H1 (cell line): ENCODE measurements around the gene CKAP2L. TPM values are rescaled to one million over a fixed set of nuclear protein-coding genes. Genes with fewer than 3 reads are reported as not detected.

Source experiments
- CTCF ChIA-PET: fragments of 300-600 bp; sonication (Branson Sonifier 250); formaldehyde crosslinking; loops from one replicate; lab custom pipeline; 2021; ENCODE audit not compliant: partially characterized antibody; lab: Charles Lee
- POLR2A ChIA-PET: fragments of 300-600 bp; sonication (Branson Sonifier 250); formaldehyde crosslinking; loops from one replicate; lab custom pipeline; 2021; ENCODE audit warnings: inconsistent platforms; ENCODE audit not compliant: partially characterized antibody; lab: Charles Lee
- DNase-seq, 2 experiments: peaks; one replicate each; pipeline versions ENCODE4 v3.0.0 to v3.0.0-alpha.2; 2010 to 2022; ENCODE audit warnings: low spot score in 2 of 2, low read depth in 1 of 2, mixed read lengths in 1 of 2
- FAIRE-seq: peaks from 2 replicates; lab custom pipeline; 2011; peaks lifted over from hg19 to GRCh38; lab: Jason Lieb, UNC
- H2AFZ ChIP-seq: 2 replicates; pipeline ENCODE4 v1.8.1; 2012; ENCODE audit warnings: low read length, inconsistent platforms
- H2AK5ac ChIP-seq: 2 replicates; pipeline ENCODE4 v1.6.1; 2013; ENCODE audit warnings: low read depth, low read length
- H2BK120ac ChIP-seq: replicated peaks from 2 replicates; pipeline ENCODE3; 2013; ENCODE audit warnings: low read depth, low read length, inconsistent platforms
- H2BK12ac ChIP-seq: 2 replicates; pipeline ENCODE4 v1.6.1; 2013; ENCODE audit warnings: low read depth, low read length
- H2BK15ac ChIP-seq: 2 replicates; pipeline ENCODE4 v1.6.1; 2013; ENCODE audit warnings: low read length
- H2BK20ac ChIP-seq: 2 replicates; pipeline ENCODE4 v1.6.1; 2013; ENCODE audit warnings: low read length
- H2BK5ac ChIP-seq: 2 replicates; pipeline ENCODE4 v1.6.1; 2013; ENCODE audit warnings: low read depth, low read length
- H3K14ac ChIP-seq: 2 replicates; pipeline ENCODE4 v1.6.1; 2013; ENCODE audit warnings: inconsistent platforms; ENCODE audit not compliant: insufficient read length
- H3K18ac ChIP-seq: 2 replicates; pipeline ENCODE4 v1.6.1; 2013; ENCODE audit warnings: low read length; ENCODE audit errors: extremely low read depth
- H3K23ac ChIP-seq: 2 replicates; pipeline ENCODE4 v1.6.1; 2013; ENCODE audit warnings: inconsistent platforms; ENCODE audit not compliant: insufficient read length
- H3K23me2 ChIP-seq: 2 replicates; pipeline ENCODE4 v1.6.1; 2013; ENCODE audit warnings: low read depth, low read length
- H3K27ac ChIP-seq: 2 replicates; pipeline ENCODE4 v1.6.1; 2011; ENCODE audit warnings: low read depth, low read length, inconsistent platforms
- H3K27me3 ChIP-seq, 4 experiments: replicated peaks in 1 of 4; 1 replicate in 1 of 4; 2 replicates in 3 of 4; pipeline versions ENCODE4 v1.6.1 to v1.8.1; 2011 to 2013; ENCODE audit warnings: low read length in 3 of 4, mild to moderate bottlenecking in 3 of 4, inconsistent platforms in 2 of 4, mixed read lengths in 2 of 4, moderate library complexity in 1 of 4; ENCODE audit not compliant: control insufficient read depth in 3 of 4, insufficient read depth in 3 of 4; ENCODE audit errors: extremely low read depth in 1 of 4
- H3K36me3 ChIP-seq, 4 experiments: 2 replicates each; pipeline versions ENCODE4 v1.6.1 to v1.8.1; 2011 to 2013; ENCODE audit warnings: mild to moderate bottlenecking in 4 of 4, low read length in 3 of 4, moderate library complexity in 2 of 4, control low read depth in 1 of 4, inconsistent platforms in 1 of 4; ENCODE audit not compliant: insufficient read depth in 4 of 4, control insufficient read depth in 2 of 4
- H3K4ac ChIP-seq: replicated peaks from 2 replicates; pipeline ENCODE3; 2013; ENCODE audit warnings: low read length, low read depth, mixed read lengths, inconsistent platforms; ENCODE audit not compliant: insufficient read length
- H3K4me1 ChIP-seq, 4 experiments: replicated peaks in 1 of 4; 1 replicate in 1 of 4; 2 replicates in 3 of 4; pipeline versions ENCODE4 v1.6.1 to v1.8.1; 2011 to 2013; ENCODE audit warnings: low read length in 3 of 4, inconsistent platforms in 2 of 4, mixed read lengths in 1 of 4; ENCODE audit not compliant: insufficient read depth in 4 of 4, control insufficient read depth in 3 of 4
- H3K4me2 ChIP-seq, 2 experiments: 2 replicates each; pipeline versions ENCODE4 v1.6.1 to v1.8.1; 2011 to 2013; ENCODE audit warnings: low read depth in 2 of 2, low read length in 2 of 2, control low read depth in 1 of 2, inconsistent platforms in 1 of 2, mild to moderate bottlenecking in 1 of 2; ENCODE audit not compliant: insufficient read depth in 1 of 2
- H3K4me3 ChIP-seq, 4 experiments: fragments of 200-600, 300-600 bp in 1 of 4; sonication (generic), shearing (Covaris generic), sonication (Bioruptor Twin) in 1 of 4; 2 replicates each; pipeline versions ENCODE4 v1.5.1 to v1.8.1; 2011 to 2016; ENCODE audit warnings: low read length in 4 of 4, low read depth in 3 of 4, control low read depth in 2 of 4, inconsistent platforms in 2 of 4, mild to moderate bottlenecking in 2 of 4, mixed read lengths in 1 of 4, moderate library complexity in 1 of 4; ENCODE audit not compliant: insufficient read depth in 2 of 4; ENCODE audit errors: extremely low read depth in 1 of 4
- H3K56ac ChIP-seq: replicated peaks from 2 replicates; pipeline ENCODE3; 2013; ENCODE audit warnings: low read depth, mild to moderate bottlenecking, mixed read lengths, low read length, inconsistent platforms; ENCODE audit not compliant: insufficient read length
- H3K79me1 ChIP-seq: 2 replicates; pipeline ENCODE4 v1.6.1; 2013; ENCODE audit warnings: low read depth, low read length, control low read depth
- H3K79me2 ChIP-seq, 2 experiments: 2 replicates each; pipeline versions ENCODE4 v1.6.1 to v1.8.1; 2012 to 2013; ENCODE audit warnings: low read length in 2 of 2, mild to moderate bottlenecking in 2 of 2, inconsistent platforms in 1 of 2; ENCODE audit not compliant: insufficient read depth in 2 of 2, control insufficient read depth in 1 of 2
- H3K9ac ChIP-seq, 4 experiments: replicated peaks in 1 of 4; 1 replicate in 1 of 4; 2 replicates in 3 of 4; pipeline versions ENCODE4 v1.6.1 to v1.8.1; 2011 to 2013; ENCODE audit warnings: low read depth in 3 of 4, low read length in 3 of 4, control low read depth in 2 of 4, mild to moderate bottlenecking in 2 of 4, moderate library complexity in 2 of 4, inconsistent platforms in 1 of 4; ENCODE audit errors: extremely low read depth in 1 of 4
- H3K9me3 ChIP-seq, 2 experiments: 2 replicates each; pipeline versions ENCODE4 v1.6.1 to v1.8.1; 2012 to 2013; ENCODE audit warnings: mild to moderate bottlenecking in 2 of 2, moderate library complexity in 2 of 2, control low read depth in 1 of 2, inconsistent platforms in 1 of 2, low read depth in 1 of 2, low read length in 1 of 2, mixed read lengths in 1 of 2; ENCODE audit not compliant: insufficient read depth in 2 of 2
- H4K20me1 ChIP-seq, 2 experiments: replicated peaks in 1 of 2; 2 replicates each; pipeline versions ENCODE3 to v1.8.1; 2011 to 2013; ENCODE audit warnings: inconsistent platforms in 2 of 2, low read length in 2 of 2, mild to moderate bottlenecking in 1 of 2; ENCODE audit not compliant: insufficient read depth in 2 of 2, control insufficient read depth in 1 of 2
- H4K5ac ChIP-seq: 2 replicates; pipeline ENCODE4 v1.6.1; 2013; ENCODE audit warnings: low read length, low read depth, mixed read lengths, inconsistent platforms; ENCODE audit not compliant: insufficient read length
- H4K8ac ChIP-seq: 2 replicates; pipeline ENCODE4 v1.8.0; 2013; ENCODE audit warnings: mild to moderate bottlenecking, moderate library complexity, low read length, inconsistent platforms; ENCODE audit not compliant: insufficient read depth; ENCODE audit errors: extremely low read depth
- H4K91ac ChIP-seq: replicated peaks from 2 replicates; pipeline ENCODE3; 2013; ENCODE audit warnings: low read length, mixed read lengths, inconsistent platforms; ENCODE audit not compliant: insufficient read length
- BACH1 ChIP-seq: IDR thresholded peaks from 2 replicates; pipeline ENCODE4 v1.6.1; 2012; ENCODE audit warnings: low read length, improper control_type of control experiment
- CBX5 ChIP-seq: fragments of 300-800, 300-1000 bp; sonication (generic); IDR thresholded peaks from 2 replicates; pipeline ENCODE4 v1.7.1; 2016; ENCODE audit warnings: antibody characterized with exemption, low read length, low read depth
- CEBPB ChIP-seq: IDR thresholded peaks from 2 replicates; pipeline ENCODE4 v1.6.1; 2012; ENCODE audit warnings: low read depth, low read length
- EGR1 ChIP-seq: IDR thresholded peaks from 2 replicates; pipeline ENCODE4 v1.6.1; 2011; ENCODE audit warnings: low read depth, low read length, borderline replicate concordance
- GTF2F1 ChIP-seq: IDR thresholded peaks from 2 replicates; pipeline ENCODE4 v1.6.1; 2012; ENCODE audit warnings: low read depth, low read length, improper control_type of control experiment, borderline replicate concordance
- HDAC2 ChIP-seq, 2 experiments: fragments of 300-600 bp in 1 of 2; sonication (generic) in 1 of 2; IDR thresholded peaks; 2 replicates each; pipeline ENCODE4 v1.6.1; 2011 to 2012; ENCODE audit warnings: low read depth in 2 of 2, low read length in 2 of 2, mild to moderate bottlenecking in 2 of 2, moderate library complexity in 2 of 2, borderline replicate concordance in 1 of 2, inconsistent platforms in 1 of 2
- POLR2AphosphoS5 ChIP-seq: IDR thresholded peaks from 2 replicates; pipeline ENCODE4 v1.6.1; 2011; ENCODE audit warnings: low read depth, low read length
- POU5F1 ChIP-seq: IDR thresholded peaks from 2 replicates; pipeline ENCODE4 v1.6.1; 2011; ENCODE audit warnings: low read depth, mild to moderate bottlenecking, low read length, moderate library complexity
- RNF2 ChIP-seq: fragments of 200-900, 300-1000 bp; sonication (generic); IDR thresholded peaks from 2 replicates; pipeline ENCODE4 v1.7.1; 2016; ENCODE audit warnings: borderline replicate concordance, low read depth, mild to moderate bottlenecking, antibody characterized with exemption, low read length; ENCODE audit not compliant: poor library complexity, severe bottlenecking; ENCODE audit errors: missing control alignments
- SAP30 ChIP-seq: fragments of 300-600 bp; sonication (generic); IDR thresholded peaks from 2 replicates; pipeline ENCODE4 v1.7.1; 2012; ENCODE audit warnings: low read length, moderate library complexity, mild to moderate bottlenecking, inconsistent platforms; ENCODE audit not compliant: insufficient read depth, insufficient replicate concordance
- TAF7 ChIP-seq: optimal IDR thresholded peaks from 2 replicates; pipeline ENCODE3; 2011; ENCODE audit warnings: low read depth, mild to moderate bottlenecking, inconsistent platforms, low read length, moderate library complexity, borderline replicate concordance
- WGBS, 2 experiments: shearing (Covaris generic) in 1 of 2; methylation state at CpG; one replicate each; pipeline versions ENCODE4 v1.1.6 to v1.1.7; 2013 to 2015; ENCODE audit warnings: low lambda C conversion rate in 2 of 2, mixed read lengths in 2 of 2, inconsistent platforms in 1 of 2, low coverage in 1 of 2, missing lambda C conversion rate in 1 of 2; ENCODE audit not compliant: insufficient replicate concordance in 2 of 2, insufficient coverage in 1 of 2, insufficient read length in 1 of 2; ENCODE audit errors: extremely low coverage in 1 of 2, missing lambda C conversion rate in 1 of 2; 5-methylcytosine and 5-hydroxymethylcytosine counted together
- polyA plus RNA-seq, 7 experiments: library from polyadenylated mRNA; depleted of rRNA in 3 of 7; stranded (reverse) in 5 of 7; unstranded in 2 of 7; fragments of >200 nt in 5 of 7; fragments of 200-250 nt in 2 of 7; gene quantifications; 1 replicate in 5 of 7; 2 replicates in 1 of 7; 4 replicates in 1 of 7; pipeline versions ENCODE4 v1.2.1 to v1.2.3, GENCODE V29; 2011 to 2013; ENCODE audit warnings: missing spikeins in 2 of 7, mixed read lengths in 2 of 7
- total RNA-seq: library from RNA; stranded (reverse); fragmentation: NEBNext Ultra II Directional; extraction: Animal tissue kit (Norgen Biotek cat#: 25700); gene quantifications from 2 replicates; pipeline ENCODE4 v1.2.1, GENCODE V29; 2021
- TF ChIP-seq, protein P1 (sequence below): IDR thresholded peaks from 2 replicates; pipeline ENCODE4 v1.6.1; 2012; ENCODE audit warnings: inconsistent platforms

Gene CKAP2L
- total and polyA plus RNA-seq, 2 of the 8 experiments (the other 6 are each of a cell fraction or from before 2014, with no cell fraction given): 2.5 to 20.7 TPM

DNA sequence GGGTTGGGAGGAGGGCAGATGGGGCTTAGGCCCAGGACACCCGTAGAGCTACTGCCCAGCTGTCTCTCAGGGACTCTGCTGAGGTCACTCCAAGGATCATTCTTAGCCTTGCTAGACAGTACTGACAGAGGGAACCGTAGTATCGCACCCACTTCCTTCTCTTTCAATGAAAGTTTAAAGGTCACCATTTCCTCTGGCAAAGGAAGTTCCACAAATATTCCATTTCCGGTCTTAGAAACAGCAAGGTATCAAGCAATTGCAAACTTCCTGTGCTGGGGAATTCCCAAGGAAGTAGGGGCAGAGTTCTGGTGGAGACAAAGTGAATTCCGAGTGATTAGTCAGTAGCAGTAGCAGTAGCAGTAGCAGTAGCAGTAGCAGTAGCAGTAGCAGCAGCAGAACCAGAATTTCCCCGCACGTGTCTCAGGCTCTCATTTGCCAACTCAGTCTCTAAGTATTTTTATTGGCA is 47.5 kb upstream of the CKAP2L start:
- H4K91ac ChIP-seq: no peak overlapping the region
- DNase-seq (no peak), FAIRE-seq (no peak)
- no peaks in the 10 kb centered on the region for H3K79me1 ChIP-seq
- H3K56ac ChIP-seq: no peak overlapping the region
- no peaks in the 10 kb centered on the region for H3K79me2 ChIP-seq
- no peak overlapping the region for H3K4me3 ChIP-seq
- ChIA-PET CTCF (interaction anchor here (1.0 to 2.5 kb wide), 3 partner anchors 61 to 86 kb away, joined by 3 to 8 read pairs (median 5); no protein-coding TSS in a partner anchor), POLR2A (no interaction called here)
- H3K27me3 ChIP-seq: no peaks in the 10 kb centered on the region
- 89% methylated on average over 7 of the region's 7 CpGs; no CpG with 5 or more reads in 1 of the 2 experiments for WGBS, 2 experiments
- no peak overlapping the region for H3K23ac ChIP-seq
- H3K4ac ChIP-seq: no peak overlapping the region
- H3K4me2 ChIP-seq: no peak overlapping the region
- H3K27ac ChIP-seq: no peak overlapping the region
- no peak overlapping the region for H2BK20ac ChIP-seq
- H3K36me3 ChIP-seq: no peaks in the 10 kb centered on the region
- H2BK120ac ChIP-seq: peak overlapping the region; percentile 11
- H4K20me1 ChIP-seq: no peaks in the 10 kb centered on the region
- no peak overlapping the region for H3K9ac ChIP-seq
- H2AK5ac ChIP-seq: 0 out of 2 replicates have a peak overlapping the region, but pooled peaks have one; percentile 49
- no peak overlapping the region for H4K5ac ChIP-seq
- no peak overlapping the region; the same call in 1 of the 2 replicates for H2BK15ac ChIP-seq
- H3K9me3 ChIP-seq: no peaks in the 10 kb centered on the region
- peak overlapping the region; percentile 77; the same call in 1 of the 2 replicates for H2BK5ac ChIP-seq
- H3K4me1 ChIP-seq: peaks cover 0 to 19% (median 5%) of the 10 kb centered on the region in 4 experiments; a peak in 6 of 7 replicates
- peak overlapping the region; percentile 60; the same call in 1 of the 2 replicates for H3K18ac ChIP-seq
- no peak overlapping the region for H4K8ac ChIP-seq
- H3K14ac ChIP-seq: no peak overlapping the region
- no peaks in the 10 kb centered on the region for H3K23me2 ChIP-seq
- H2BK12ac ChIP-seq: 0 out of 2 replicates have a peak overlapping the region, but pooled peaks have one; percentile 68
- H2AFZ ChIP-seq: no peak overlapping the region
- TF ChIP-seq TAF7: no peak
- no peak for TF ChIP-seq RNF2
- TF ChIP-seq, protein P1, sequence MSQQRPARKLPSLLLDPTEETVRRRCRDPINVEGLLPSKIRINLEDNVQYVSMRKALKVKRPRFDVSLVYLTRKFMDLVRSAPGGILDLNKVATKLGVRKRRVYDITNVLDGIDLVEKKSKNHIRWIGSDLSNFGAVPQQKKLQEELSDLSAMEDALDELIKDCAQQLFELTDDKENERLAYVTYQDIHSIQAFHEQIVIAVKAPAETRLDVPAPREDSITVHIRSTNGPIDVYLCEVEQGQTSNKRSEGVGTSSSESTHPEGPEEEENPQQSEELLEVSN: no peak
- TF ChIP-seq CEBPB: no peak
- TF ChIP-seq HDAC2 (IDR thresholded peaks at IDR 0.05; ENCODE audit: borderline replicate concordance in 1 of 2, low read depth in 2 of 2, low read length in 2 of 2): no peak
- no peak for TF ChIP-seq POU5F1
- no peak for TF ChIP-seq CBX5
- no peak for TF ChIP-seq GTF2F1
- no peak for TF ChIP-seq EGR1
- TF ChIP-seq POLR2AphosphoS5: no peak
- no peak for TF ChIP-seq BACH1
- TF ChIP-seq SAP30: no peak
